Skeletal muscle satellite cell (primary cell): Measurements from ENCODE around the gene RCN2.

ENCODE experiments used
- H3K27me3 ChIP-seq: 2 replicates; pipeline ENCODE4 v1.7.0; 2013; ENCODE audit warnings: low read length; ENCODE audit not compliant: control insufficient read depth, insufficient read depth
- H3K36me3 ChIP-seq: 2 replicates; pipeline ENCODE4 v1.7.0; 2013; ENCODE audit warnings: mild to moderate bottlenecking, control low read depth, low read length; ENCODE audit not compliant: insufficient read depth
- H3K4me1 ChIP-seq: 2 replicates; pipeline ENCODE4 v1.7.0; 2013; ENCODE audit warnings: low read length; ENCODE audit not compliant: control insufficient read depth, insufficient read depth
- H3K4me2 ChIP-seq: 2 replicates; pipeline ENCODE4 v1.7.0; 2013; ENCODE audit warnings: mild to moderate bottlenecking, low read length
- H3K4me3 ChIP-seq: 2 replicates; pipeline ENCODE4 v1.7.0; 2013; ENCODE audit warnings: low read length
- H3K9ac ChIP-seq: 2 replicates; pipeline ENCODE4 v1.7.0; 2013; ENCODE audit warnings: mild to moderate bottlenecking, low read depth, low read length, moderate library complexity
- H3K9me3 ChIP-seq: replicated peaks from 2 replicates; pipeline ENCODE4 v1.7.0; 2013; ENCODE audit warnings: mild to moderate bottlenecking, control low read depth, low read length

The RCN2 gene

DNA sequence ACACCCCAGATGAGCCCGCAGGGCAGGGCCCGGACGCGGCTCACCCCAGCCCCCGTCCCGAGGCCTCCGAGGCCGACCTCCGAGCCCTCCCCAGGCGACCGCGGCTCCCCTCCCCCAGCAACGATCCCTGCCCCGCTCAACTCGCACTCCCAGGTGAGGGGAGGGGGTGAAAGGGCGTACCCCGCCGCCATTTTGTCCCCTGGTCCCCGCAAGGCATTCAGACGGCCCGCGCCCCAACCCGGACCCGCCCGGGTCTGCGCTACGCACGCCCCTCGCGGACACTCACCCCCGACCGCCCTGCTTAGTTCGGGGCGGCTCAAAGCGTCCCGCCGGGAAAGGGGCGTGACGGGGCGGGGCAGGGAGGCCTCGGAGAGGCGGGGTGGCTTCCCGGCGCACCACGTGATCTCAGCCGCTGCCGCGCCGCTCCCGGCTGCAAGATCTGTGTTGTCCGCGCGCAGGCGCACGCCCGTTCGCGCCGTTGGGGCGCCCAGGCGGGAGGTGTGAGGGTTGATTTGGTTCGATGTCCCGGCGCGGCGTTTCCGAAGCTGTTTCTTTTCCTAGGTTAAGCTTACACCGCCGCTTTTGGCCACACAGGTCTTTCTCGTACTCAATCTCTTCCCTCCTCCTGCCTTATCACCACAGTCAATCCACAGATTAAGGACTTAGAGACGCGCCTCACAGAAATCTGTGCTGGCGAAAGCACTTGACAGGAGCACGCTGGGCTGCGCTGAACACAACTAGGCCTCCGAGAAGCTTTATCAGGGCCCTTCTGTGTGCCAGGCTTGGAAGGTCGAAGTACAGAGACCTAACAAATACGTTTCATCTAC, 26.3 kb upstream of the RCN2 start, which contains the start of gene SCAPER:
Gene SCAPER, minus strand, starts transcription at position 328 of the 827 bp plus-strand sequence. CDS start 21,523 bp downstream, outside the sequence.
- peak within 1 kb of the TSS; percentile 100 for H3K4me3 ChIP-seq
- H3K4me2 ChIP-seq, result peak within 1 kb of the TSS; percentile 97
- H3K36me3 ChIP-seq, result no peaks in the 10 kb centered on the region
- H3K9me3 ChIP-seq, result no peaks in the 10 kb centered on the region
- H3K4me1 ChIP-seq, result peaks cover 20% of the 10 kb centered on the region
- no peaks in the 10 kb centered on the region for H3K27me3 ChIP-seq
- H3K9ac ChIP-seq, result peak within 1 kb of the TSS; percentile 91

DNA sequence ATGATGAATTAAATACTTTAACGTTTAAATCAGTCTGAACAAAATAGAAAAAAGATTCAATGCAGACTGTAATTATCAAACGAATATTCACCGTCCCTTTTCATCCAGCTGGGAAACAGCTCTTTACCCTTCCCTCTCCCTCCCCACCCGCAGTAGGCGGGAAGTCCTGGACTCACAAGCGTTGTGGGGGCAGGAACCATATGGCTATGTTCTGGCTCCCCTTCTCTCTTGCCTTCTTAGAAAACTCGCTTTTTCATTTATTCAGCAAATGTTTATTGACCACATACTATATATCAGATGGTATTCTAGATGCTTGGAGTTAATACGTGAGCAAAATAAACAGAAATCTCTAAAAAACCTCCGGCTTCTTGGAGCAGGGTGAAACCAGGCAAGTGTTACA, 25.7 kb upstream of the RCN2 start:
- Histone ChIP-seq H3K9ac (peak overlapping the region; percentile 91), H3K4me1 (peaks cover 20% of the 10 kb centered on the region), H3K36me3 (no peaks in the 10 kb centered on the region), H3K27me3 (no peaks in the 10 kb centered on the region), H3K9me3 (no peaks in the 10 kb centered on the region), H3K4me3 (peak overlapping the region; percentile 100), H3K4me2 (peak overlapping the region; percentile 97)

DNA sequence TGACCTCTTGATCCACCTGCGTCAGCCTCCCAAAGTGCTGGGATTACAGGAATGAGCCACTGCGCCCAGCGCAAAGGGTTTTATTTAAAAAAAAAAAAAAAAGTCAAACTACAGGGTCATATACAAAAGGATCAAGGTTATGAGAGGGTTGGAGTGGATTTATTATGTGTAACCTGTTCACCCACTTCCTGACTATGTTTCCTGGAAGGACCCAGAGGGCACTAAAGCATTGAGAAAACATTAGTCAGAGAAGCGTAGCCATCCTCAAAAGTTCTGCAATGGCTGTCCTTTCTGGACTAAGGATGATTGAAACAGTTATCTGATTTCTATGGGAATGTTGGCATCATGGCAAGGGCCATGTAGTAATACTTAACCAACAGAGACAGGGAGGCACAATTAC, 19.1 kb upstream of the RCN2 start:
- Histone ChIP-seq H3K4me2 (no peak overlapping the region), H3K27me3 (peaks cover 42% of the 10 kb centered on the region), H3K36me3 (no peaks in the 10 kb centered on the region), H3K9ac (no peak overlapping the region), H3K9me3 (no peaks in the 10 kb centered on the region), H3K4me3 (no peak overlapping the region), H3K4me1 (no peaks in the 10 kb centered on the region)

DNA sequence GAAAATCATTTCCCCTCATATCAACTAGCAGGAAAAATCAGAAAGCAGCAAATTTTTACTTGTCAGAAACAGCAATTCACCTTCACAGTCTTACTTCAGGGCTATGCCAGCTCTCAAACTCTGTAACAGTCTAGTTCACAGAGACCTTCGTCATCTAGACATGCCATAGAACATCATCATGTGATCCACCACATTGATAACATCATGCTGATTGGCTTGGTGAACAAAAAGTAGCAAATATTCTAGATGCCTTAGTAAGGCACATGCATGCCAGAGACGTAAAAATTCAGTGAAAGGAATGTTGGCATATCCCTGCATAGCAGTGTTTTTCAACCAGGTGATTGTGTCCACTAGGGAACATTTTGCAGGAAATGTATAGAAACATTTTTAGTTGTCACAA, 17.8 kb upstream of the RCN2 start:
- Histone ChIP-seq H3K4me2 (no peak overlapping the region), H3K27me3 (peaks cover 54% of the 10 kb centered on the region), H3K9me3 (no peaks in the 10 kb centered on the region), H3K4me3 (no peak overlapping the region), H3K4me1 (no peaks in the 10 kb centered on the region), H3K9ac (no peak overlapping the region), H3K36me3 (no peaks in the 10 kb centered on the region)

DNA sequence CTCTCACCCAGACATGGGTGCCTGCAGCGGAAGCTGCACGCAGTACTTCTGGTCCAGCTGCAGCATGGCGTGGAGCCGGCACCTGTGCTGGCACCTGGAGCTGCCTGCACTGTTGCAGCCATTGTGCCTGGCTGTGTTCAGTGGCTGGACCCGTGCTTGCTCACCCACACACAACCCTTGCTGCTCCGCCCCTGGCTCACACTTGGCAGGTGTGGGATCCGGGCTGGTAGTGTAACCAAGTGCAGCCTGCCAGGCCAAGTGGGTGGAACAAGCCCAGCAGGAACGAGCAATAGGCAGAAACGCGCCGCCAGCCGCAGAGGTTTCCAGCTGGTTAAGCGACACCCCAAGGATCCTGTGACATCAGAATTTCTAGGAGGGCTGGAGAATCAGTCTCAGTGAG, 15.2 kb upstream of the RCN2 start:
- Histone ChIP-seq H3K36me3 (no peaks in the 10 kb centered on the region), H3K9me3 (no peaks in the 10 kb centered on the region), H3K4me2 (no peak overlapping the region), H3K4me1 (no peaks in the 10 kb centered on the region), H3K27me3 (peaks cover 73% of the 10 kb centered on the region), H3K9ac (no peak overlapping the region), H3K4me3 (no peak overlapping the region)

DNA sequence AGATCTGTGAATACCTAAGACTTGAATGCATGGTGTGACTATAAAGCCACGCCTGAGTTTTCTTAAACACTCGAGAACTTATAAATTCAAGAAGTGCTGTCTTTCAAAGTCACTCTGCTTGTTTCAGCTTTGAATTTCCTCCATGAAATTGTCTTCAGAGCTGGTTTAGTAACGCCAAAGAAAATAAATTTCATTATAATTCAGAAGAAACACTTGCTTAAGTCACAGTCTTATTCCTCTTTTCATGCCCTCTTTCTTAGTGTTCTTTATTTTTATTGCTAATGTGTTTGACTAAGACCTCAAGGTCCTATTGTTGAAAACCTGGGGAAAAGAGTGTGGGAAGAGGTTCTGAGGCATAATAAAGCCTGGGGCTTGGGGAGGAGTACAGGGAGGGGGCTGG, 3.3 kb upstream of the RCN2 start:
- no peaks in the 10 kb centered on the region for H3K9me3 ChIP-seq
- H3K27me3 ChIP-seq, result no peaks in the 10 kb centered on the region
- H3K4me2 ChIP-seq, result no peak overlapping the region
- H3K9ac ChIP-seq, result no peak overlapping the region
- H3K4me1 ChIP-seq, result peaks cover 11% of the 10 kb centered on the region
- H3K4me3 ChIP-seq, result no peak overlapping the region
- H3K36me3 ChIP-seq, result peaks cover 3% of the 10 kb centered on the region

DNA sequence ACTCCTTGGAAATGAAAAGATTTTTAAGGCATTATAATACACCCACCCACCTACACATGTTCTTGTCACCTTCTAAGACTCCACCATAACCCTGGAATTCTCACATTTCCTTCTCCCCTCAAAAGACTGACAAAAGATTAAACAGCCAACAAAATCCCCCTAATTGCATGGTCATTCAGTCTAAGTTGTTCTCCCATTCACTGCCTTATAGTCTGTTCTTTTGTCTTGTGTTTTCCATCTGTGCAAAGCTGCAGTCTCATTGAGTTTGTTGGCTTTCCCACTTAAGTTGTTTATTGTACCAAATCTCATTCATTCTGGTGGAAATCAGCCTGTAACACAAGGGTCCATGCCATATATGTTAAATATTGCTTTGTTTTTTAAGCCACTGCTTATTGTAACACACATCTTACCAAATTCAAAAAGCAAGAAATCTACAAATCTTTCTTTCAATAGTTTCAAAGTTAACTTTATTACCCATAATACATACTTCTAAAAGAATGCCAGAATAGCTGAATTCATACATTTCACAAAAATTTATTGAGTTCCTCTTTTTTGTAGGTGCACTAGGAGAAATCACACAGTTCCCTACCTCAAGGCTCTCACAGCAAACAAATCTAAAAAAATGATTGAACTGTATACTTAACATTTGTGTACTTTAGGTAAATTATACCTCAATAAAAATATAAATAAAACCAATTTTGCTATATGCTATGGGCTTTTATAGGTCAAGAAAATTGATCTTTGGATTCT, 2.4 kb upstream of the RCN2 start:
- H3K36me3 ChIP-seq, result peaks cover 4% of the 10 kb centered on the region
- no peak overlapping the region for H3K9ac ChIP-seq
- no peaks in the 10 kb centered on the region for H3K27me3 ChIP-seq
- H3K4me2 ChIP-seq, result no peak overlapping the region
- no peak overlapping the region for H3K4me3 ChIP-seq
- peaks cover 11% of the 10 kb centered on the region for H3K4me1 ChIP-seq
- no peaks in the 10 kb centered on the region for H3K9me3 ChIP-seq

DNA sequence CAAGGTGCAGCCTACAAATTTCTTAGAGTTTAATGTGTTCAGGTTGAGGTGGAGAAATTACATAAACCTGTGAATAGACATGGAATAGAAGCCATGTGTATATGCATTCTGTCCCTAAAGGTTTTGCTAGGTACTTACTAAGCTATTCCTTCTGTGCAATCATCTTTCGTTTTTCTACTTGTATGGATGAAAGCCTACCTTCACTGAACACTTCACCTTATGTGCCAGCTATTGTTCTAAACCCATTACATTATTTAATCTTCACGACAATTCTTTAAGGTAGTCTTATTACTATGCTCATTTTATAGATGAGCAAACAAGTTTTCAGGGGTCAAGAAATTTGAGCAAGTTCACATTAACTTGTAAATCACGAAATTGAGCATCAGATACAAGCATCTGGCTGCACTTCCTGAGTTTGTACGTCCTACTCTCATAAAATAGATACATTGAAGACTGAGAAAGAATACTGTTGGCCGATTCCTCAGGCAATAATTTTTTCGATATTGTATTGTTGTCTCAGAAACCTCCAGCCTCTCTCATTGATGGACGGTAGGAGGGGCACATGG, 635 bp upstream of the RCN2 start:
- H3K36me3 ChIP-seq, result peaks cover 11% of the 10 kb centered on the region
- H3K4me1 ChIP-seq, result peaks cover 11% of the 10 kb centered on the region
- no peaks in the 10 kb centered on the region for H3K27me3 ChIP-seq
- peak overlapping the region; percentile 97 for H3K4me2 ChIP-seq
- peak overlapping the region; percentile 91 for H3K4me3 ChIP-seq
- no peaks in the 10 kb centered on the region for H3K9me3 ChIP-seq
- H3K9ac ChIP-seq, result peak overlapping the region; percentile 76

DNA sequence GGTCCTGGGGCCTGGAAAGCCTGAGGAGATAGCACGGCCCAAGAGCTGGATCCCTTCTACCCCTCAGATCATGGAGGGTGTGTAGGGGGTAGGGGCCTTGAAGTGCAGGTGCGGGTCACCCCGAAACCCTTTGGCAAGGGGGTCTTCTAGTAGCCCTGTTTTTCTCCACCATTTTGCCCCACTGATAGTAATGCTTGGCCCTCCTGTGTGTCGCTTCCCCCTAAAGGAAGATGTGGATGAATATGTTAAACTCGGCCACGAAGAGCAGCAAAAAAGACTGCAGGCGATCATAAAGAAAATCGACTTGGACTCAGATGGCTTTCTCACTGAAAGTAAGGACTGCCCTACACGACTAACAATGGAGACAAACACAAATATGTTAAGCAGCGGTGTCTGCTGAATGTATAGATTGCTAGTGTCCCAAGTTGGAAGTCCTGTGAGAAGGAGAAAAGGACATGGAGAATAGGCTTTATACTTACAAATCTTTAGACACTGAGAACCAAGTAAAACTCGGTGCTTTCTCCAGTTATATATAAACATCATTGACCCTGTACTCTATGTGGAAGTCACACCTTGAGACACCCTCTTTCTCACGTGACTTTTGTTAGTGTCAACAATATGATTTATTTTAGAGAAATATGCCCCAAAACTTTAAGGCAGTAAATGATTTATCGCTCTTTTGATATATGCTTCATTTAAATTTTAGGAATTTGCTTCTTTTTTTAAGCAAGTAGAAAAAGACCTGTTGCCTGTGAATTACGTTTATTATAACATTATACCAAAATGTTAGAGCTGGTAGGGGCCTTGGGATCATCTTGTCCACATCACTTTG, 802 bp downstream of the RCN2 start:
- peak overlapping the region; percentile 91 for H3K4me2 ChIP-seq
- H3K9me3 ChIP-seq, result no peaks in the 10 kb centered on the region
- H3K9ac ChIP-seq, result peak overlapping the region; percentile 89
- peak overlapping the region; percentile 91 for H3K4me3 ChIP-seq
- H3K36me3 ChIP-seq, result peaks cover 13% of the 10 kb centered on the region
- H3K4me1 ChIP-seq, result peaks cover 11% of the 10 kb centered on the region
- H3K27me3 ChIP-seq, result no peaks in the 10 kb centered on the region

DNA sequence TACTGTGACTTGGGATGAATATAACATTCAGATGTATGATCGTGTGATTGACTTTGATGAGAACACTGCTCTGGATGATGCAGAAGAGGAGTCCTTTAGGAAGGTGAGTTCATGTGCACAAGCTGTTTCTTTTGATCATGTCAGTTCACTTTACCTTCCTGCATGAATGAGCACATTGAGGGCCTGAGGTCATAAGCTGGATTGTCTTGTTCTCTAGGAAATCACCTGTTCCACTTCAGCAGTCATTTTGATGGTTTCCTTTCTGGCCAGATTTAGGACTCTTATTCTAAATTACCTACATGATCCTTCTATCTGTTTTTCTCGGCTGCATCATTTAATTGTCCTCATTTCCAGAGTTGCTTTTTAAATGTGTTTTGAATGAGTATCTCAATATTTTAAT, 4.1 kb downstream of the RCN2 start:
- Histone ChIP-seq H3K9ac (no peak overlapping the region), H3K36me3 (peaks cover 16% of the 10 kb centered on the region), H3K27me3 (no peaks in the 10 kb centered on the region), H3K4me2 (no peak overlapping the region), H3K4me1 (peaks cover 11% of the 10 kb centered on the region), H3K4me3 (no peak overlapping the region), H3K9me3 (no peaks in the 10 kb centered on the region)

DNA sequence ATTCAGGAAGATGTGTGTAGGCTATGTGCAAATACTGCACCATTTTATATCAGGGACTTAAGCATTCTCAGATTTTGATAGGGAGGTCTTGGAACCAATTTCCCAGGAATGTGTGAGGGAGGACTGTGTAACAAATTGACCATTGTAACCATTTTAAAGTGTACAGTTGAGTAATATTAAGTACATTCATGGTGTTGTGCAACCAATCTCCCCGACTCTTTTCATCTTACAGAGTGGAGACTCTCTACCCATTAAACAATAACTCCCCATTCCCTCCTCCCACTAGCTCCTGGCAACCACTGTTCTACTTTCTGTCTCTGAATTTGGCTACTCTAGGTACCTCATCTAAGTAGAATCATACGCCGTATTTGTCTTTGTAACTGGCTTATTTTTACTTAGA, 5.1 kb downstream of the RCN2 start:
- Histone ChIP-seq H3K27me3 (no peaks in the 10 kb centered on the region), H3K9ac (no peak overlapping the region), H3K4me3 (no peak overlapping the region), H3K4me2 (no peak overlapping the region), H3K4me1 (peaks cover 7% of the 10 kb centered on the region), H3K9me3 (no peaks in the 10 kb centered on the region), H3K36me3 (peaks cover 16% of the 10 kb centered on the region)
